Placental pericyte (primary cell): ENCODE data around the gene IL22. TPM values are rescaled to one million over a fixed set of nuclear protein-coding genes. Genes with fewer than 3 reads are reported as not detected.

Source experiments
- total RNA-seq: library from RNA; depleted of rRNA; stranded (reverse); fragments of >200 nt; gene quantifications from 2 replicates; pipeline ENCODE4 v1.2.3, GENCODE V29; 2012

Gene IL22, protein sequence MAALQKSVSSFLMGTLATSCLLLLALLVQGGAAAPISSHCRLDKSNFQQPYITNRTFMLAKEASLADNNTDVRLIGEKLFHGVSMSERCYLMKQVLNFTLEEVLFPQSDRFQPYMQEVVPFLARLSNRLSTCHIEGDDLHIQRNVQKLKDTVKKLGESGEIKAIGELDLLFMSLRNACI
- not detected in 2 replicates for total RNA-seq

DNA sequence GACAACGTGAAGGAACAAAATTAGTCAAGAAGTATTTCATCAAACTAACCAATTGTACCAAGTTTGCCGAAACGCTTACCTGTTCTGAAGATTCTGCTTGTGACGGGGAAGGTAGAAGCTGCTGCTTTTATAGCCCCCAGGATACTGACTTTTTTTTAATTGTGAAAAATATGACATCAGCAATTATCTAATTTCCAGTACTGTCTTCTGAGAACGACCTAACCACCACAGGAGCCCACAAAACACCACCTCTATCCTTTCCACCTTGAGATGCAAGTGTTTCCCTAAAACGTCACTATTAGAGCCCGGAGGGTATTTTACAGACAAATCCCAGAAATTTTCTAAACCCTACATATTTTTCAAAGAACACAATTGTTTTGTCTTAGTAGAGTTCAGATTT lies at the start of gene IL22:
IL22 (minus strand) TSS at position 101 of the 400 bp plus-strand sequence. CDS start 156 bp downstream, outside the sequence.

DNA sequence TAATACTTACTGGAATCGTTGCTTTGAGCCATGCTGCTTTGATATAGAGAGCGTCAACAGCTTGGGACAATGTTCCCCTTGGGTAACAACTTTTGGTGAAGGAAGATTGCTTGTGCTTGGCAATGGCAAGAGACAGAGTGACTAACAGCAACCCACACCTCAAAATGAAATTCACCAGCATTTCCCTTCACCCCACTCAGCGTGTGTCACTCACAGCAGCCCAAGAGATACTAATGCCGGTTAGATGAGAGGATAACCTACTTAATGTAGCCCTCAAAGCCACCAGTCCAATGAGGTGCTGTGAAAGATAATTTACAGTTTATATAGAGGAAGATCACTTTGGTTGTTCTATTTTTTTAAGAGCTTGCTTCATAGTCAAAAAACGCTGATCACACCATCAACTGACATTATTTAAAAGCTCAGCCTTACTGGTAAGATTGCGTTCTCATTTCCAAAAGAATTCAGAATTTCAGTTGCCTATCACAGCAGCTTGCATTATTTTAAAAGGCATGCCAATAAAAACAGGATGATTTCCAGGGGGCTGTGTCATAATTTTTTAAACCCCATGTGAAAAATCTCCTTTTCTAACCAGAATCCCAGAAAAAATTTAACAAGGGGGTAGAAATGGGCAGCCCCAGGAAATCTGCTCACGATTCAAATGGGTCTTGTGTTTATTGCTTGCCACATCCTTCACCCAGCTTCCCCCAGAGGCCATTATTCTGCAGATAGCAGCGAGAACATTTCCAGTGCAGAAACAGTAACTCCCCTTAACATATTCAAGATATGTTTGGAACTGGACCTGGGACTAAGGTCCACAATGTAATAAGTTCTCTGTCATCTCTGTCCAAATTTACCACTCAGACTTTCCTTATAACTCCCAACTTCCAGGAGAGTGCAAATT lies 27.6 kb downstream of the IL22 start, which contains the start of gene IL26:
IL26 (minus strand) TSS at position 235 of the 901 bp plus-strand sequence; CDS start at position 181, 54 bp downstream.

Other genes with a start within 250 kb of the IL22 start
- not detected in 2 replicates for gene IFNG, start 93.9 kb downstream of the IL22 start, total RNA-seq
- gene IL26, start 27.8 kb downstream of the IL22 start, total RNA-seq, result not detected in 2 replicates
- 9.6 and 16.3 TPM in 2 replicates for gene MDM1, start 78.8 kb upstream of the IL22 start, total RNA-seq